ENCODE measurements around the gene C1QTNF6. TPM values are rescaled to one million over a fixed set of nuclear protein-coding genes. Genes with fewer than 3 reads are reported as not detected.

C1QTNF6 gene
- polyA plus RNA-seq, 1 donor from 2014 or later, result 5.3 TPM

- Histone ChIP-seq H3K9me2 (ENCODE audit: insufficient read depth, low read length) (no peaks in the 10 kb centered on the region), H3K9ac (ENCODE audit: low read length) (no peak overlapping the region), H4K20me1 (ENCODE audit: insufficient read depth) (no peaks in the 10 kb centered on the region), H2AFZ (ENCODE audit: low read depth, low read length) (no peak overlapping the region), H3K27ac (ENCODE audit: low read length) (no peak overlapping the region), H3K4me2 (ENCODE audit: low read length) (no peak overlapping the region), H3K9me3 (ENCODE audit: low read length) (no peaks in the 10 kb centered on the region), H3K79me2 (replicated peaks; ENCODE audit: insufficient read depth, low read length) (no peaks in the 10 kb centered on the region), H3K36me3 (ENCODE audit: insufficient read depth, low read length) (no peaks in the 10 kb centered on the region), H3K27me3 (ENCODE audit: insufficient read depth, low read depth, low read length) (no peaks in the 10 kb centered on the region), H3F3A (ENCODE audit: insufficient read depth, low read length, poor library complexity, severe bottlenecking) (no peaks in the 10 kb centered on the region), H3K4me3 (ENCODE audit: low read length) (no peak overlapping the region)
- TF ChIP-seq EZH2 (IDR thresholded peaks at IDR 0.05; ENCODE audit: borderline replicate concordance, insufficient read depth, low read length, poor library complexity, severe bottlenecking), result no peak
Observed at GRCh38 chr22:37193629-37194191, 5.7 kb upstream of the C1QTNF6 start.

DNA sequence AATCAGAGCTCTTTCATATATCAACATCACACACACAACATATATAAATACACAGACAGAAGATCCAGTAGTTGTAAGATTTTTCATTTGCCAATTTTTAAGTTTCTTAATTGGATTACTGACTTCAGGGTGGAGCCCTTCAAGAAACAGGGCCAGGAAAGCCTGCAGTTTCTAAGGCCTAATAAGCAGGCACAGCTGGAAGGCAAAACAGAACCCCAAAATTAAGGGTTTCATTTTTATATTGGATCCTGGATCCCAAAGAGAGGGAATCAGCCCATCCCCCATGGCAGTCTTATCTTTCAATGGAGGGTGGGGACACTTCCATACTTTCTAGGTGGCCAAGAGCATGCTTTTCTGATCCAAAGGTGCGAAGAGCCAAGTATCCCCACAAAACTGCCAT lies 4.7 kb upstream of the C1QTNF6 start:
- Histone ChIP-seq H3K36me3 (ENCODE audit: insufficient read depth, low read length) (no peaks in the 10 kb centered on the region), H3F3A (ENCODE audit: insufficient read depth, low read length, poor library complexity, severe bottlenecking) (no peaks in the 10 kb centered on the region), H3K9me2 (ENCODE audit: insufficient read depth, low read length) (no peaks in the 10 kb centered on the region), H3K27me3 (ENCODE audit: insufficient read depth, low read depth, low read length) (no peaks in the 10 kb centered on the region), H4K20me1 (ENCODE audit: insufficient read depth) (no peaks in the 10 kb centered on the region), H3K9me3 (ENCODE audit: low read length) (no peaks in the 10 kb centered on the region), H3K27ac (ENCODE audit: low read length) (no peak overlapping the region), H3K4me3 (ENCODE audit: low read length) (no peak overlapping the region), H2AFZ (ENCODE audit: low read depth, low read length) (no peak overlapping the region), H3K4me2 (ENCODE audit: low read length) (no peak overlapping the region), H3K9ac (ENCODE audit: low read length) (no peak overlapping the region), H3K79me2 (replicated peaks; ENCODE audit: insufficient read depth, low read length) (no peaks in the 10 kb centered on the region)
- TF ChIP-seq, protein P1, sequence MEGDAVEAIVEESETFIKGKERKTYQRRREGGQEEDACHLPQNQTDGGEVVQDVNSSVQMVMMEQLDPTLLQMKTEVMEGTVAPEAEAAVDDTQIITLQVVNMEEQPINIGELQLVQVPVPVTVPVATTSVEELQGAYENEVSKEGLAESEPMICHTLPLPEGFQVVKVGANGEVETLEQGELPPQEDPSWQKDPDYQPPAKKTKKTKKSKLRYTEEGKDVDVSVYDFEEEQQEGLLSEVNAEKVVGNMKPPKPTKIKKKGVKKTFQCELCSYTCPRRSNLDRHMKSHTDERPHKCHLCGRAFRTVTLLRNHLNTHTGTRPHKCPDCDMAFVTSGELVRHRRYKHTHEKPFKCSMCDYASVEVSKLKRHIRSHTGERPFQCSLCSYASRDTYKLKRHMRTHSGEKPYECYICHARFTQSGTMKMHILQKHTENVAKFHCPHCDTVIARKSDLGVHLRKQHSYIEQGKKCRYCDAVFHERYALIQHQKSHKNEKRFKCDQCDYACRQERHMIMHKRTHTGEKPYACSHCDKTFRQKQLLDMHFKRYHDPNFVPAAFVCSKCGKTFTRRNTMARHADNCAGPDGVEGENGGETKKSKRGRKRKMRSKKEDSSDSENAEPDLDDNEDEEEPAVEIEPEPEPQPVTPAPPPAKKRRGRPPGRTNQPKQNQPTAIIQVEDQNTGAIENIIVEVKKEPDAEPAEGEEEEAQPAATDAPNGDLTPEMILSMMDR (IDR thresholded peaks at IDR 0.05; ENCODE audit: poor library complexity, severe bottlenecking), result no peak
- TF ChIP-seq RAD21 (conservative IDR thresholded peaks at IDR 0.05) (no peak), SMC3 (conservative IDR thresholded peaks at IDR 0.05; ENCODE audit: poor library complexity) (no peak), EZH2 (IDR thresholded peaks at IDR 0.05; ENCODE audit: borderline replicate concordance, insufficient read depth, low read length, poor library complexity, severe bottlenecking) (no peak), POLR2AphosphoS5 (IDR thresholded peaks at IDR 0.05) (no peak), MXI1 (conservative IDR thresholded peaks at IDR 0.05; ENCODE audit: poor library complexity, severe bottlenecking) (no peak), TAF1 (IDR thresholded peaks at IDR 0.05; ENCODE audit: low read depth) (no peak), EP300 (conservative IDR thresholded peaks at IDR 0.05; ENCODE audit: poor library complexity, severe bottlenecking) (no peak)
- TF ChIP-seq, protein P2, sequence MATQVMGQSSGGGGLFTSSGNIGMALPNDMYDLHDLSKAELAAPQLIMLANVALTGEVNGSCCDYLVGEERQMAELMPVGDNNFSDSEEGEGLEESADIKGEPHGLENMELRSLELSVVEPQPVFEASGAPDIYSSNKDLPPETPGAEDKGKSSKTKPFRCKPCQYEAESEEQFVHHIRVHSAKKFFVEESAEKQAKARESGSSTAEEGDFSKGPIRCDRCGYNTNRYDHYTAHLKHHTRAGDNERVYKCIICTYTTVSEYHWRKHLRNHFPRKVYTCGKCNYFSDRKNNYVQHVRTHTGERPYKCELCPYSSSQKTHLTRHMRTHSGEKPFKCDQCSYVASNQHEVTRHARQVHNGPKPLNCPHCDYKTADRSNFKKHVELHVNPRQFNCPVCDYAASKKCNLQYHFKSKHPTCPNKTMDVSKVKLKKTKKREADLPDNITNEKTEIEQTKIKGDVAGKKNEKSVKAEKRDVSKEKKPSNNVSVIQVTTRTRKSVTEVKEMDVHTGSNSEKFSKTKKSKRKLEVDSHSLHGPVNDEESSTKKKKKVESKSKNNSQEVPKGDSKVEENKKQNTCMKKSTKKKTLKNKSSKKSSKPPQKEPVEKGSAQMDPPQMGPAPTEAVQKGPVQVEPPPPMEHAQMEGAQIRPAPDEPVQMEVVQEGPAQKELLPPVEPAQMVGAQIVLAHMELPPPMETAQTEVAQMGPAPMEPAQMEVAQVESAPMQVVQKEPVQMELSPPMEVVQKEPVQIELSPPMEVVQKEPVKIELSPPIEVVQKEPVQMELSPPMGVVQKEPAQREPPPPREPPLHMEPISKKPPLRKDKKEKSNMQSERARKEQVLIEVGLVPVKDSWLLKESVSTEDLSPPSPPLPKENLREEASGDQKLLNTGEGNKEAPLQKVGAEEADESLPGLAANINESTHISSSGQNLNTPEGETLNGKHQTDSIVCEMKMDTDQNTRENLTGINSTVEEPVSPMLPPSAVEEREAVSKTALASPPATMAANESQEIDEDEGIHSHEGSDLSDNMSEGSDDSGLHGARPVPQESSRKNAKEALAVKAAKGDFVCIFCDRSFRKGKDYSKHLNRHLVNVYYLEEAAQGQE (IDR thresholded peaks at IDR 0.05; ENCODE audit: borderline replicate concordance), result no peak

Measured in neural cell (in vitro differentiated cells).